HepG2 (cell line): Measurements from ENCODE around the gene PPP1R27. TPM values are rescaled to one million over a fixed set of nuclear protein-coding genes. Genes with fewer than 3 reads are reported as not detected.

Experiments used
- ARID4A ChIP-seq: sonication (generic); formaldehyde crosslinking; IDR thresholded peaks from 2 replicates; pipeline ENCODE4 v1.5.0; 2020; ENCODE audit warnings: mild to moderate bottlenecking, missing genetic modification reagents, borderline replicate concordance
- ATF5 ChIP-seq: sonication (generic); formaldehyde crosslinking; IDR thresholded peaks from 2 replicates; pipeline ENCODE4 v1.4.0; 2020; ENCODE audit warnings: mild to moderate bottlenecking, low read depth, missing genetic modification reagents
- CTCF ChIP-seq: sonication (generic); formaldehyde crosslinking; IDR thresholded peaks from 2 replicates; pipeline ENCODE4 v1.5.0; 2020; ENCODE audit warnings: mild to moderate bottlenecking, missing genetic modification reagents, moderate library complexity
- ETS1 ChIP-seq: sonication (generic); formaldehyde crosslinking; IDR thresholded peaks from 2 replicates; pipeline ENCODE4 v1.4.0; 2020; ENCODE audit warnings: missing genetic modification reagents
- GZF1 ChIP-seq: sonication (generic); formaldehyde crosslinking; IDR thresholded peaks from 2 replicates; pipeline ENCODE4 v1.5.1; 2020; ENCODE audit warnings: mild to moderate bottlenecking, missing genetic modification reagents
- IRF9 ChIP-seq: sonication (generic); formaldehyde crosslinking; IDR thresholded peaks from 2 replicates; pipeline ENCODE4 v1.8.0; 2022; ENCODE audit warnings: missing genetic modification reagents, mild to moderate bottlenecking, borderline replicate concordance
- NCOR1 ChIP-seq: fragments of 200-600 bp; sonication (generic); IDR thresholded peaks from 2 replicates; pipeline ENCODE4 v1.7.0; 2017; ENCODE audit warnings: antibody characterized with exemption, low read length, borderline replicate concordance
- PRDM4 ChIP-seq: sonication (generic); formaldehyde crosslinking; IDR thresholded peaks from 2 replicates; pipeline ENCODE4 v1.9.0; 2021; ENCODE audit warnings: missing genetic modification reagents, borderline replicate concordance
- SALL1 ChIP-seq: sonication (generic); formaldehyde crosslinking; IDR thresholded peaks from 2 replicates; pipeline ENCODE4 v1.8.0; 2022; ENCODE audit warnings: mild to moderate bottlenecking, missing genetic modification reagents
- SRSF9 ChIP-seq: fragments of 200-400 bp; formaldehyde crosslinking; IDR thresholded peaks from 2 replicates; pipeline ENCODE4 v1.6.1; 2018; ENCODE audit warnings: borderline replicate concordance, mild to moderate bottlenecking, low read depth, low read length; ENCODE audit not compliant: insufficient read depth, poor library complexity, severe bottlenecking
- TRIM24 ChIP-seq: sonication (generic); formaldehyde crosslinking; IDR thresholded peaks from 2 replicates; pipeline ENCODE4 v1.8.0; 2022; ENCODE audit warnings: mild to moderate bottlenecking, missing genetic modification reagents
- XBP1 ChIP-seq: sonication (generic); formaldehyde crosslinking; IDR thresholded peaks from 2 replicates; pipeline ENCODE4 v1.5.0; 2020; ENCODE audit warnings: missing genetic modification reagents
- ZNF224 ChIP-seq: sonication (generic); formaldehyde crosslinking; IDR thresholded peaks from 2 replicates; pipeline ENCODE4 v1.5.0; 2020; ENCODE audit warnings: mild to moderate bottlenecking, missing genetic modification reagents
- ZNF34 ChIP-seq: sonication (generic); formaldehyde crosslinking; IDR thresholded peaks from 2 replicates; pipeline ENCODE4 v1.4.0; 2020; ENCODE audit warnings: mild to moderate bottlenecking, missing genetic modification reagents, borderline replicate concordance
- ZNF605 ChIP-seq: sonication (generic); formaldehyde crosslinking; IDR thresholded peaks from 2 replicates; pipeline ENCODE4 v1.8.0; 2022; ENCODE audit warnings: mild to moderate bottlenecking, missing genetic modification reagents
- ZNF747 ChIP-seq: sonication (generic); formaldehyde crosslinking; IDR thresholded peaks from 2 replicates; pipeline ENCODE4 v1.8.1; 2023; ENCODE audit warnings: missing genetic modification reagents, mild to moderate bottlenecking, borderline replicate concordance
- polyA plus RNA-seq, 8 experiments: library from polyadenylated mRNA; depleted of rRNA in 3 of 8; stranded (reverse) in 7 of 8; unstranded in 1 of 8; fragments of >200 nt; fragmentation: Illumina TruSeq in 4 of 8; extraction: Trizol in 4 of 8; gene quantifications; 2 replicates each; pipeline versions ENCODE4 v1.2.1 to v1.2.3, GENCODE V29; 2011 to 2016; ENCODE audit warnings: low read depth in 4 of 8, missing spikeins in 1 of 8, mixed read lengths in 1 of 8; ENCODE audit not compliant: insufficient read depth in 1 of 8
- total RNA-seq, 5 experiments: library from RNA; depleted of rRNA; stranded (reverse); fragments of >200 nt; fragmentation: Illumina TruSeq; extraction: Trizol; gene quantifications; 2 replicates each; pipeline ENCODE4 v1.2.3, GENCODE V29; 2016; ENCODE audit warnings: low read depth in 1 of 5

The PPP1R27 gene
- total and polyA plus RNA-seq, 2 of the 13 experiments (the other 11 are each of a cell fraction or from before 2014, with no cell fraction given) = 0.17 to 1.00 TPM

- no peak for TF ChIP-seq PRDM4 (CRISPR knock-in tag)
- no peak for TF ChIP-seq ZNF34 (CRISPR knock-in tag)
- TF ChIP-seq ATF5 = no peak
- TF ChIP-seq ZNF605 = peak; percentile 44; the same call in 1 of the 2 replicates
- no peak for TF ChIP-seq ZNF224 (CRISPR knock-in tag)
- TF ChIP-seq SRSF9 = no peak
- TF ChIP-seq XBP1 (CRISPR knock-in tag) = no peak
- no peak for TF ChIP-seq GZF1 (CRISPR knock-in tag)
- 0 out of 2 replicates have a peak, but pooled peaks have one; percentile 23 for TF ChIP-seq SALL1
- no peak for TF ChIP-seq ARID4A (CRISPR knock-in tag)
- TF ChIP-seq IRF9 (CRISPR knock-in tag) = 0 out of 2 replicates have a peak, but pooled peaks have one; percentile 24
- TF ChIP-seq TRIM24 (CRISPR knock-in tag) = no peak
- no peak for TF ChIP-seq ZNF747 (CRISPR knock-in tag)
- no peak for TF ChIP-seq CTCF (CRISPR knock-in tag)
- TF ChIP-seq NCOR1 = peak; percentile 49; the same call in 1 of the 2 replicates
- no peak for TF ChIP-seq ETS1 (CRISPR knock-in tag)
Measured at GRCh38 chr17:81865733-81866439, 31.0 kb upstream of the PPP1R27 start (continued).
